NCI-H2171 treated with DMSO at 0.1 percent for 48 hours (cell line): Measurements from ENCODE around the gene BNIP5.

Source experiments
- DNase-seq: peaks from one replicate; lab custom pipeline; 2025; lab: John Stamatoyannopoulos, UW

BNIP5 gene

GRCh38 chr6:36336779-36337241 is at the start of gene BNIP5:
Gene BNIP5, minus strand, starts transcription at chr6:36336888. Its CDS starts 6,198 bp downstream, at chr6:36330690.
- no peak for DNase-seq

- no peak for DNase-seq
Observed at GRCh38 chr6:36384095-36384494, 47.4 kb upstream of the BNIP5 start.

- no peak for DNase-seq
Observed at GRCh38 chr6:36383606-36384005, 46.9 kb upstream of the BNIP5 start.

- DNase-seq: no peak
Observed at GRCh38 chr6:36382976-36383375, 46.3 kb upstream of the BNIP5 start.

GRCh38 chr6:36381502-36382389 is 45.1 kb upstream of the BNIP5 start:
- DNase-seq: no peak

- DNase-seq: no peak
Observed at GRCh38 chr6:36380166-36380565, 43.5 kb upstream of the BNIP5 start.

- no peak for DNase-seq
Observed at GRCh38 chr6:36378936-36379335, 42.2 kb upstream of the BNIP5 start.

GRCh38 chr6:36378243-36378920 is 41.7 kb upstream of the BNIP5 start:
- DNase-seq: no peak

GRCh38 chr6:36377594-36377993 is 40.9 kb upstream of the BNIP5 start:
- DNase-seq: no peak

- DNase-seq: no peak
Observed at GRCh38 chr6:36376742-36377141, 40.1 kb upstream of the BNIP5 start.

GRCh38 chr6:36376183-36376582 is 39.5 kb upstream of the BNIP5 start:
- DNase-seq: no peak

- no peak for DNase-seq
Observed at GRCh38 chr6:36375644-36376155, 39.0 kb upstream of the BNIP5 start.

GRCh38 chr6:36374972-36375371 is 38.3 kb upstream of the BNIP5 start:
- DNase-seq: no peak

GRCh38 chr6:36374194-36374593 is 37.5 kb upstream of the BNIP5 start:
- DNase-seq: no peak

GRCh38 chr6:36373368-36374019 is 36.8 kb upstream of the BNIP5 start:
- peak; percentile 65 for DNase-seq

GRCh38 chr6:36372088-36372487 is 35.4 kb upstream of the BNIP5 start:
- DNase-seq: no peak

- no peak for DNase-seq
Observed at GRCh38 chr6:36371211-36371610, 34.5 kb upstream of the BNIP5 start.

- no peak for DNase-seq
Observed at GRCh38 chr6:36370638-36371037, 34.0 kb upstream of the BNIP5 start.

- DNase-seq: peak; percentile 95
Observed at GRCh38 chr6:36368921-36369865, 32.5 kb upstream of the BNIP5 start.

GRCh38 chr6:36368421-36368820 is 31.7 kb upstream of the BNIP5 start:
- no peak for DNase-seq

- DNase-seq: no peak
Observed at GRCh38 chr6:36367743-36368142, 31.1 kb upstream of the BNIP5 start.
